Thyroid gland (tissue), 4 donors: ENCODE data around the gene SORCS2.

Source experiments
- CTCF ChIP-seq, 6 experiments: fragments of 200-600 bp in 3 of 6; fragments of 450-650 bp in 3 of 6; sonication (generic) in 3 of 6; IDR thresholded peaks; one replicate each; pipeline ENCODE4 v1.5.1; 2016 to 2019; ENCODE audit warnings: antibody characterized with exemption in 6 of 6, mild to moderate bottlenecking in 2 of 6, inconsistent platforms in 1 of 6, moderate library complexity in 1 of 6
- POLR2A ChIP-seq, 2 donors: fragments of 450-650 bp; IDR thresholded peaks; one replicate each; pipeline ENCODE4 v1.6.1; 2017; ENCODE audit warnings: antibody characterized with exemption in 2 of 2, mild to moderate bottlenecking in 2 of 2, moderate library complexity in 1 of 2

- TF ChIP-seq CTCF (IDR thresholded peaks at IDR 0.05) = no peak
- TF ChIP-seq POLR2A (IDR thresholded peaks at IDR 0.05) = no peak
Measured at GRCh38 chr4:7585768-7586167, 393.4 kb downstream of the SORCS2 start.
